ENCODE measurements around the gene SRSF1. TPM values are rescaled to one million over a fixed set of nuclear protein-coding genes. Genes with fewer than 3 reads are reported as not detected.
"Not testable (repeated sequence)": the region's sequence is repeated elsewhere in the genome, so short reads cannot be mapped to it uniquely, and the experiment has no call there.

The SRSF1 gene
- total RNA-seq, 1 donor from 2014 or later, result 159 TPM

GRCh38 chr17:57970710-57971109 is 36.3 kb downstream of the SRSF1 start:
- DNase-seq (ENCODE audit: extremely low read depth, low read depth, low spot score), result no peak

- no peak for DNase-seq (ENCODE audit: extremely low read depth, low read depth, low spot score)
These were observed 38.6 kb downstream of the SRSF1 start for GRCh38 chr17:57968456-57968855.

GRCh38 chr17:57966875-57967274 is 40.2 kb downstream of the SRSF1 start:
- no peak for DNase-seq (ENCODE audit: extremely low read depth, low read depth, low spot score)

- no peak for DNase-seq (ENCODE audit: extremely low read depth, low read depth, low spot score)
These were observed 40.8 kb downstream of the SRSF1 start for GRCh38 chr17:57966246-57966645.

GRCh38 chr17:57965521-57966160 is 41.4 kb downstream of the SRSF1 start:
- no peak for DNase-seq (ENCODE audit: extremely low read depth, low read depth, low spot score)

GRCh38 chr17:57963149-57963511 is 43.9 kb downstream of the SRSF1 start:
- no peak for DNase-seq (ENCODE audit: extremely low read depth, low read depth, low spot score)

GRCh38 chr17:57962279-57963148 is 44.5 kb downstream of the SRSF1 start:
- no peak for DNase-seq (ENCODE audit: extremely low read depth, low read depth, low spot score)

- DNase-seq (ENCODE audit: extremely low read depth, low read depth, low spot score), result no peak
These were observed 47.1 kb downstream of the SRSF1 start for GRCh38 chr17:57959929-57960328.

GRCh38 chr17:57958391-57958790 is 48.7 kb downstream of the SRSF1 start:
- DNase-seq (ENCODE audit: extremely low read depth, low read depth, low spot score), result not testable (repeated sequence)

- DNase-seq (ENCODE audit: extremely low read depth, low read depth, low spot score), result no peak
These were observed 49.2 kb downstream of the SRSF1 start for GRCh38 chr17:57957886-57958285.

GRCh38 chr17:57957120-57957850 is 49.8 kb downstream of the SRSF1 start:
- DNase-seq (ENCODE audit: extremely low read depth, low read depth, low spot score), result no peak

- no peak for DNase-seq (ENCODE audit: extremely low read depth, low read depth, low spot score)
These were observed 50.5 kb downstream of the SRSF1 start for GRCh38 chr17:57956291-57957119.

- no peak for DNase-seq (ENCODE audit: extremely low read depth, low read depth, low spot score)
These were observed 51.7 kb downstream of the SRSF1 start, which contains the start of gene CUEDC1 for GRCh38 chr17:57955183-57955931. Gene CUEDC1, minus strand, starts transcription at chr17:57955412. Its CDS starts 69,848 bp downstream, at chr17:57885564.

- DNase-seq (ENCODE audit: extremely low read depth, low read depth, low spot score), result no peak
These were observed 52.5 kb downstream of the SRSF1 start for GRCh38 chr17:57954397-57955182.

- no peak for DNase-seq (ENCODE audit: extremely low read depth, low read depth, low spot score)
These were observed 53.2 kb downstream of the SRSF1 start for GRCh38 chr17:57953705-57954396.
